Measurements from ENCODE around the gene ZDHHC1.

ZDHHC1 gene

DNA sequence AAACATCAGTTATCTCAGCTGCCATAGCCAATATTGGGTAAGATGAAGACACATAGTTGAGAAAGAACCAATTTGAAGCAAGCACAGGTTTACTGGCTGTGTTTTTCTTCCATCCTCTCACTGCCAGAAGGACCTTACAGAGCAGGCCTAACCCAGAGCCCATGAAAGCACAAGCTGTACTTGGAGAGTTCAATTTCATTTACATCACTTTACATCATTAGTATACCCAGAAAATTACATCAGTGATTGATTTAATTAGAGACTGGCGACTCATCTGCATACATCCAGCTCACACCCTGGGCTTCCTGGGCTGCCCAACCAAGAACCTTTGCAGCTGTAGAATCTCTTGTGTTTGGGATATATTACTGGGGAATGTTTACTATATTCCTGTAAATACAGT is 66.0 kb downstream of the ZDHHC1 start:
- no peak for DNase-seq

DNA sequence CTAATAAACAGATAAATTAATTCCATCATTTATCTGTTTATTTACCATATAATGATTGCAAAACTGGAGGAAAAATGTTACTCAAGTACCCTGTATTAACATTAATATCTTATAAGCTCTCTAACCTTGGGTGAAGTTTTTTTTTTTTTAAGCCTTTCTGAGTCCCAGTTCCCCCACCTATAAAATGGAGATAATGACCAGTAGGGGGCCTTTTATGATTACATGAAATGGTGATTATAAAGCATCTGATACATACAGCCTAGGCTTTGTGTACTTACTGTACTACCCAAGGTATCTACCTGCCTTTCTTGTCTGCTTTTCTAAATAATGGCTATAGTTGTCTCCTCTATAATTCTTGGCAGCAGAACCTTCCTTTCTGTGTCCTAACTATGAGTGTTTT is 67.1 kb downstream of the ZDHHC1 start:
- DNase-seq: peak; percentile 55 to 58

DNA sequence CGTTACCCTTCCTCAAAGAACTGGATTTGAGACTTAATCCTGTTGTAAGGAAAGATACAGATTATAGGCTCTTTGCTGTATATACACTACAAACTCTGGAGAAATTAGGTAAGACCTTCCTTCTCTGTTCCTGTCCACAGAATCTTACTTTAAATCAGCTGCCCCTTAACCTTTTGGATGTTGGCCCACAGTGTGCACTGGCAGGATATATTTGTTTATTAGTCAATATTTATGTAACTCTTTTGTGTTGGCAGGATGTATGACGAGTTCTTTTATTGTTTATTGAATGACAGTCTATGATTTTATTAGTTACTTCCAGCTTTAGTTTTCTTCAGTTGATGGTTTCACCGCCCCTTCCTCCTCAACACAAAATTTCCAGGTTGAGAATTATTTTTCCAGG is 69.9 kb downstream of the ZDHHC1 start:
- no peak for DNase-seq

DNA sequence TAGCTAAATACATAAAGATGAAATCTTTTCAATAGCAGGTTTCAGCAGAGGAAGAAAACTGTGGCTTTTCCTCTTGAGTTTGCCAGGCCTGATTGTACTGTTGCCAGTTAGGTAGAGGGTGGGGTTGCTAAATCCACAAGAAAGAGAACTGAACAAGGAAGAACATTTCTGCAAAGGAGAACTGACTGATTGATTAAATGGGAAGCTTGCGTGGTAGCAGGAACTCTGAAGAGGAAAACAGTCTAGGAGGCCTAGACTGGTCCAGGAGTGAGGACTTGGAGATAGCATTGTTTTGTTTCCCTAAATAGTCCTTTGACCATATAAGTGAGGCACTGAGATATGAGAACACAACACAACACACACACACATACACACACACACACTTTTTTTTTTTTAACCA is 70.9 kb downstream of the ZDHHC1 start:
- no peak for DNase-seq

Data from AML-193 (cell line).